K562 (cell line): ENCODE measurements around the gene IQCN. TPM values are rescaled to one million over a fixed set of nuclear protein-coding genes. Genes with fewer than 3 reads are reported as not detected.

Source experiments
- ATF6 ChIP-seq: sonication (generic); formaldehyde crosslinking; IDR thresholded peaks from 2 replicates; pipeline ENCODE4 v1.4.0; 2020; ENCODE audit warnings: mild to moderate bottlenecking, missing genetic modification reagents
- ATF7 ChIP-seq: fragments of 450-650 bp; IDR thresholded peaks from 2 replicates; pipeline ENCODE4 v1.7.1; 2014; ENCODE audit warnings: mild to moderate bottlenecking, moderate library complexity
- BRD9 ChIP-seq: fragments of 450-650 bp; IDR thresholded peaks from 2 replicates; pipeline ENCODE4 v1.6.1; 2018; ENCODE audit warnings: low read depth; ENCODE audit not compliant: partially characterized antibody
- ELF2 ChIP-seq: fragments of 250-450 bp; sonication (Bioruptor Pico); IDR thresholded peaks from 2 replicates; pipeline ENCODE4 v1.5.0; 2021; ENCODE audit warnings: mild to moderate bottlenecking
- IFI16 ChIP-seq: fragments of 250-450 bp; sonication (Bioruptor Pico); IDR thresholded peaks from 2 replicates; pipeline ENCODE4 v2.1.2; 2022; ENCODE audit warnings: mild to moderate bottlenecking, inconsistent platforms
- NBN ChIP-seq: fragments of 450-650 bp; IDR thresholded peaks from 2 replicates; pipeline ENCODE4 v1.6.1; 2016; ENCODE audit warnings: low read depth, mild to moderate bottlenecking
- NCOA1 ChIP-seq: fragments of 450-650 bp; IDR thresholded peaks from 2 replicates; pipeline ENCODE4 v1.6.1; 2016; ENCODE audit warnings: low read depth
- RBBP5 ChIP-seq: fragments of 200-600 bp; sonication (generic); IDR thresholded peaks from 2 replicates; pipeline ENCODE4 v1.6.1; 2012; ENCODE audit warnings: borderline replicate concordance, mild to moderate bottlenecking, low read length, control low read depth, inconsistent platforms; ENCODE audit not compliant: insufficient read depth, poor library complexity, severe bottlenecking
- RNF2 ChIP-seq: sonication (generic); IDR thresholded peaks from 2 replicates; pipeline ENCODE4 v1.6.1; 2016
- ZFX ChIP-seq: sonication (generic); formaldehyde crosslinking; IDR thresholded peaks from 2 replicates; pipeline ENCODE4 v1.8.0; 2022; ENCODE audit warnings: mild to moderate bottlenecking, missing genetic modification reagents, moderate library complexity
- ZNF274 ChIP-seq: IDR thresholded peaks from 2 replicates; pipeline ENCODE4 v1.6.1; 2011; ENCODE audit warnings: low read depth, mild to moderate bottlenecking, low read length, moderate library complexity, borderline replicate concordance
- ZNF436 ChIP-seq: fragments of 250-450, 450-650 bp; sonication (Bioruptor Pico); formaldehyde crosslinking; IDR thresholded peaks from 2 replicates; pipeline ENCODE4 v1.7.0; 2020; ENCODE audit warnings: mild to moderate bottlenecking
- ZNF449 ChIP-seq: fragments of 250-450 bp; sonication (Bioruptor Pico); IDR thresholded peaks from 2 replicates; pipeline ENCODE4 v1.8.0; 2022; ENCODE audit warnings: moderate library complexity, mild to moderate bottlenecking, inconsistent platforms
- ZNF79 ChIP-seq: fragments of 250-450 bp; sonication (Bioruptor Pico); IDR thresholded peaks from 2 replicates; pipeline ENCODE4 v1.4.0; 2020; ENCODE audit warnings: low read depth, mild to moderate bottlenecking, moderate library complexity
- polyA plus RNA-seq, 8 experiments: library from polyadenylated mRNA; depleted of rRNA in 4 of 8; stranded (reverse) in 5 of 8; unstranded in 3 of 8; fragments of >200 nt; fragmentation: Nextera tagmentation in 2 of 8; fragmentation: Illumina TruSeq in 1 of 8; extraction: Ambion mirVana in 2 of 8; extraction: Trizol in 1 of 8; gene quantifications; 2 replicates each; pipeline versions ENCODE4 v1.2.1 to v1.2.3, GENCODE V29; 2011 to 2014; ENCODE audit warnings: inconsistent platforms in 1 of 8, missing spikeins in 1 of 8
- total RNA-seq, 7 experiments: library from RNA; depleted of rRNA in 6 of 7; stranded (reverse); fragments of >200 nt in 6 of 7; fragmentation: Illumina TruSeq in 2 of 7; extraction: Trizol in 2 of 7; gene quantifications; 2 replicates each; pipeline versions ENCODE4 v1.2.1 to v1.2.3, GENCODE V29; 2011 to 2021; ENCODE audit warnings: low replicate concordance in 1 of 7
- TF ChIP-seq, protein P1 (sequence below): fragments of 150-350 bp; IDR thresholded peaks from 2 replicates; pipeline ENCODE4 v1.6.1; 2014; ENCODE audit warnings: low read depth, mild to moderate bottlenecking, low read length, borderline replicate concordance
- TF ChIP-seq, protein P2 (sequence below), 2 experiments: IDR thresholded peaks in 1 of 2; conservative IDR thresholded peaks in 1 of 2; 2 replicates each; pipeline ENCODE4 v1.6.1; 2016; ENCODE audit warnings: low read depth in 2 of 2, mild to moderate bottlenecking in 1 of 2, missing compliant biosample characterization in 1 of 2, missing genetic modification characterization in 1 of 2, moderate library complexity in 1 of 2

The IQCN gene
- total and polyA plus RNA-seq, 9 of the 15 experiments (the other 6 are each of a cell fraction or from before 2014, with no cell fraction given): 0.01 to 0.07 (median 0.04) TPM; not detected in 3

GRCh38 chr19:18281082-18282020, 7.1 kb upstream of the IQCN start, which contains the start of gene JUND (continued):
- TF ChIP-seq ZNF79 (no peak), ATF6 (CRISPR knock-in tag) (no peak), ATF7 (peak; percentile 100), ZNF436 (no peak), BRD9 (no peak), RNF2 (peak; percentile 60; the same call in 1 of the 2 replicates), RBBP5 (peak; percentile 56), ZFX (CRISPR knock-in tag) (peak; percentile 74), ELF2 (no peak), ZNF274 (no peak), IFI16 (no peak), NCOA1 (no peak), NBN (no peak), ZNF449 (CRISPR knock-in tag) (no peak)
- TF ChIP-seq, protein P1, sequence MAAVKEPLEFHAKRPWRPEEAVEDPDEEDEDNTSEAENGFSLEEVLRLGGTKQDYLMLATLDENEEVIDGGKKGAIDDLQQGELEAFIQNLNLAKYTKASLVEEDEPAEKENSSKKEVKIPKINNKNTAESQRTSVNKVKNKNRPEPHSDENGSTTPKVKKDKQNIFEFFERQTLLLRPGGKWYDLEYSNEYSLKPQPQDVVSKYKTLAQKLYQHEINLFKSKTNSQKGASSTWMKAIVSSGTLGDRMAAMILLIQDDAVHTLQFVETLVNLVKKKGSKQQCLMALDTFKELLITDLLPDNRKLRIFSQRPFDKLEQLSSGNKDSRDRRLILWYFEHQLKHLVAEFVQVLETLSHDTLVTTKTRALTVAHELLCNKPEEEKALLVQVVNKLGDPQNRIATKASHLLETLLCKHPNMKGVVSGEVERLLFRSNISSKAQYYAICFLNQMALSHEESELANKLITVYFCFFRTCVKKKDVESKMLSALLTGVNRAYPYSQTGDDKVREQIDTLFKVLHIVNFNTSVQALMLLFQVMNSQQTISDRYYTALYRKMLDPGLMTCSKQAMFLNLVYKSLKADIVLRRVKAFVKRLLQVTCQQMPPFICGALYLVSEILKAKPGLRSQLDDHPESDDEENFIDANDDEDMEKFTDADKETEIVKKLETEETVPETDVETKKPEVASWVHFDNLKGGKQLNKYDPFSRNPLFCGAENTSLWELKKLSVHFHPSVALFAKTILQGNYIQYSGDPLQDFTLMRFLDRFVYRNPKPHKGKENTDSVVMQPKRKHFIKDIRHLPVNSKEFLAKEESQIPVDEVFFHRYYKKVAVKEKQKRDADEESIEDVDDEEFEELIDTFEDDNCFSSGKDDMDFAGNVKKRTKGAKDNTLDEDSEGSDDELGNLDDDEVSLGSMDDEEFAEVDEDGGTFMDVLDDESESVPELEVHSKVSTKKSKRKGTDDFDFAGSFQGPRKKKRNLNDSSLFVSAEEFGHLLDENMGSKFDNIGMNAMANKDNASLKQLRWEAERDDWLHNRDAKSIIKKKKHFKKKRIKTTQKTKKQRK: no peak
- TF ChIP-seq, protein P2, sequence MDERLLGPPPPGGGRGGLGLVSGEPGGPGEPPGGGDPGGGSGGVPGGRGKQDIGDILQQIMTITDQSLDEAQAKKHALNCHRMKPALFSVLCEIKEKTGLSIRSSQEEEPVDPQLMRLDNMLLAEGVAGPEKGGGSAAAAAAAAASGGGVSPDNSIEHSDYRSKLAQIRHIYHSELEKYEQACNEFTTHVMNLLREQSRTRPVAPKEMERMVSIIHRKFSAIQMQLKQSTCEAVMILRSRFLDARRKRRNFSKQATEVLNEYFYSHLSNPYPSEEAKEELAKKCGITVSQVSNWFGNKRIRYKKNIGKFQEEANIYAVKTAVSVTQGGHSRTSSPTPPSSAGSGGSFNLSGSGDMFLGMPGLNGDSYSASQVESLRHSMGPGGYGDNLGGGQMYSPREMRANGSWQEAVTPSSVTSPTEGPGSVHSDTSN (CRISPR knock-in tag; IDR thresholded peaks at IDR 0.05; ENCODE audit: low read depth): no peak
- TF ChIP-seq, protein P2 (tag; conservative IDR thresholded peaks at IDR 0.05; ENCODE audit: low read depth): no peak
